ENCODE data around the gene XKR3.
"Not testable (repeated sequence)": the region's sequence is repeated elsewhere in the genome, so short reads cannot be mapped to it uniquely, and the experiment has no call there.

XKR3 gene

DNA sequence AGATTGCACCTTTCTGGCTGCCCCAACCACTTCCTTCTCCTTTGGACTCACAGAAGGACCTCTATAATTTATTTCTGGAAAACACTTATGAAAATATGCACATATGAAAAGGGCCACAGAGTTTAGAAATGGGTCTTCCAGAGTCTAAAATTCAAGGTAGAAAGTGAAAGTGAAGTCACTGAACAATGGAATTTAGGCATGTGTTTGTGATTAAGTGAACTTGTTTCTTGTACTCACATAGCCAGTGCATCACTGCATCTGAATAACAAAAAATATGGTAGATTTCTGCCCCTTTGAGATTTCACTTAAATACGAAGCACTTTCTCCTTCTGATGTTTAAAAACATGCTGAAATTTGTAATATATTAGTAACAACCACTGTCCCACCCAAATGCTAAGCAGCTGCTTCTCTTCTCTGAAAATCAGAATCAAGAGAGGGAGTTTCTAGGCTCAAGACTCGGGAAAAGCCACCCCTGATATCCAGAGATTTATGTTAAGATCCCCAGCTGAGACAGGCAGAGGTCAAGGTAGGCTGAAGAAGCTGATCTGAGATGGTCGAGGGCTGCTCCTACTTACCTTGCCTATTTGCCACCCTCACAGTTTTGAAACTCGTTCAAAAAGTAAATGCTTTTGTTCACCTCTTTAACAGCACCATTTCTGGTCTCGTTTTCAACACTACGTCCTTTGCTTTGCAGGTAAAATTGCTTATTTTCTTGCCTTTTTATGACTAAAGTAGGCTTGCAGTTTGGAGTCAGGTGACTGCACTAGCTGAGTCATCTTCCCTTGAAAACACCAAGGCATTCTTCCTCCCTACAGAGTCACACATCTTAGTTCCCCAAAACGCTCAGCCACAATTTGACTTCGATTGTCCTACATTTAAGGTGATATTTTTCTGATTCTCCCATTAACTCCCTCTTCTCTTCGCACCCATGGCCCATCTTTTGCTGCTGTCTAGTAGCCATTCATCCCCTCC is at the start of gene XKR3:
XKR3 (minus strand) TSS at position 696 of the 972 bp plus-strand sequence. CDS start 17,338 bp downstream, outside the sequence.
- ATAC-seq (peak; percentile 69), DNase-seq (no peak)
- Mint-ChIP-seq H3K27ac (peak within 1 kb of the TSS; percentile 55), H3K4me1 (peaks cover 20% of the 10 kb centered on the region), H3K27me3 (no peaks in the 10 kb centered on the region), H3K9me3 (no peaks in the 10 kb centered on the region), H3K4me3 (peak within 1 kb of the TSS; percentile 57), H3K36me3 (ENCODE audit: low read depth) (peaks cover 1% of the 10 kb centered on the region)

DNA sequence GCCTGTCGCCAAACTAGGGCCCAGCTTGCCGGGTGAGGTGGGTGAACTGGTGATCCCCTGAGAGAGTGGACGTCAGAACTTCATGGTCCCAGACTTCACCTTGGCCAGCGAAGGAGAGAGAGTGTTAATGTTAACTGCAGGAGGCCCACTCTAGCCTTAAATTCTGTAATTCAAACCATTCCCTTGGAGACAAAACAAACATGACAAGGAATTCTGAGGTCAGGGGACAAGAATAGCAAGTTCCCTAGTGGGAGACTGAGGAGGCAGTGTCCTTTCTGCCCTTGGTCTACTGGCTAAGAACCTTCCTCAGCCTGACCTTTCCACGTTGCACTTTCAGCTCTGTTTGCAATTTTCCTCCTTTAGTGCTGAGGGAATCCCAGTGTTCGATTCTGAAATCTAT is 44.4 kb upstream of the XKR3 start:
- H3K4me3 Mint-ChIP-seq; ATAC-seq; H3K36me3 Mint-ChIP-seq (ENCODE audit: low read depth); H3K27ac Mint-ChIP-seq; H3K27me3 Mint-ChIP-seq; H3K9me3 Mint-ChIP-seq; DNase-seq; H3K4me1 Mint-ChIP-seq: not testable (repeated sequence)

- no peak for ATAC-seq
- Mint-ChIP-seq H3K4me3 (no peak overlapping the region), H3K36me3 (ENCODE audit: low read depth) (no peaks in the 10 kb centered on the region), H3K4me1 (no peaks in the 10 kb centered on the region), H3K9me3 (no peaks in the 10 kb centered on the region), H3K27ac (no peak overlapping the region), H3K27me3 (peaks cover 4% of the 10 kb centered on the region)
- no peak for DNase-seq
These were observed 41.0 kb upstream of the XKR3 start for GRCh38 chr22:16866167-16866566.

DNA sequence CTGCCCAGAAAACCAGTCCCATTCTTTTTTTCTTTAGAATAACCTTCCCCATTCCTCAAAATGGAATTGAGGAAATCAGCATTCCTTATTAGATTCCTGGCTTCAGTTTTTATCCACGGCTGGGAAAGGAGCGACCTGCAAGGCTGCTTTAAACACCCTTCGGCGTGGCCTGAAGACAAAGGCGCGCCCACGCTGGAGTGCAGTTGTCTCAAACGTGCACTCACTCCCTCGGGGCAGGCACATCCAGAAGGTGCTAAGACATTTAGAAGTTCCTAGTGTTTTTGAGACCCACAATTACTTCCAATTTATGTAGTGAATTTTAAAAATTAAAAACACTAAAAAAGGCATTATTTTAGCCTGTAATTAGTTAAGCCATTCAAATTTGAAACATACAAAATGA is 31.6 kb upstream of the XKR3 start:
- not testable (repeated sequence) for ATAC-seq; DNase-seq; H3K9me3 Mint-ChIP-seq; H3K4me1 Mint-ChIP-seq; H3K27me3 Mint-ChIP-seq; H3K27ac Mint-ChIP-seq; H3K36me3 Mint-ChIP-seq (ENCODE audit: low read depth); H3K4me3 Mint-ChIP-seq

- Mint-ChIP-seq H3K4me3 (no peak overlapping the region), H3K36me3 (ENCODE audit: low read depth) (no peaks in the 10 kb centered on the region), H3K4me1 (no peaks in the 10 kb centered on the region), H3K27me3 (peaks cover 5% of the 10 kb centered on the region), H3K9me3 (no peaks in the 10 kb centered on the region), H3K27ac (no peak overlapping the region)
- DNase-seq (no peak), ATAC-seq (no peak)
These were observed 29.4 kb upstream of the XKR3 start for GRCh38 chr22:16854631-16855030.

- not testable (repeated sequence) for ATAC-seq; H3K27me3 Mint-ChIP-seq; H3K4me3 Mint-ChIP-seq; H3K36me3 Mint-ChIP-seq (ENCODE audit: low read depth); DNase-seq; H3K9me3 Mint-ChIP-seq; H3K27ac Mint-ChIP-seq; H3K4me1 Mint-ChIP-seq
These were observed 26.2 kb upstream of the XKR3 start for GRCh38 chr22:16851268-16851996.

DNA sequence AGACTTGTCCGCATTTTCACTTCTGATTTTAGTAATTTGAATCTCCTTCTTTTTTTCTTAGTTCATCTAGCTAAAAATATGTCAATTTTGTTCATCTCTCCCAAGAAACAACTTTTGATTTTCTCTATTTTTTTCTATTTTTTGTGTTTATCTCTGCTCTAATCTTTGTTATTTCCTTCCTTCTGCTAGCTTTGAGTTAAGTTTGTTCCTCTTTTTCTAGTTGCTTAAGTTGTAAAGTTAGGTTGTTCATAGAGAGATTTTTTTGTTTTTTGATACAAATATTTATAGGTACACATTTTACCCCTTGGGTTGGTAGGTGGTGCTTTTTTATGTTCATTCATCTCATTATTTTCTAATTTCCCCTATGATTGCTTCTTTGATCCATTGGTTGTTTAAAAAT is 22.1 kb upstream of the XKR3 start:
- H3K27ac Mint-ChIP-seq, result no peak overlapping the region
- no peaks in the 10 kb centered on the region for H3K27me3 Mint-ChIP-seq

GRCh38 chr22:16845881-16846280 is 20.7 kb upstream of the XKR3 start:
- Mint-ChIP-seq H3K36me3 (ENCODE audit: low read depth) (no peaks in the 10 kb centered on the region), H3K4me1 (no peaks in the 10 kb centered on the region), H3K4me3 (no peak overlapping the region), H3K9me3 (no peaks in the 10 kb centered on the region), H3K27me3 (no peaks in the 10 kb centered on the region), H3K27ac (no peak overlapping the region)
- no peak for ATAC-seq
- DNase-seq, result no peak

More for the DNA sequence above, 22.1 kb upstream of the XKR3 start:
- ATAC-seq (no peak), DNase-seq (no peak)
- Mint-ChIP-seq H3K9me3 (no peaks in the 10 kb centered on the region), H3K4me1 (no peaks in the 10 kb centered on the region), H3K36me3 (ENCODE audit: low read depth) (no peaks in the 10 kb centered on the region), H3K4me3 (no peak overlapping the region)

DNA sequence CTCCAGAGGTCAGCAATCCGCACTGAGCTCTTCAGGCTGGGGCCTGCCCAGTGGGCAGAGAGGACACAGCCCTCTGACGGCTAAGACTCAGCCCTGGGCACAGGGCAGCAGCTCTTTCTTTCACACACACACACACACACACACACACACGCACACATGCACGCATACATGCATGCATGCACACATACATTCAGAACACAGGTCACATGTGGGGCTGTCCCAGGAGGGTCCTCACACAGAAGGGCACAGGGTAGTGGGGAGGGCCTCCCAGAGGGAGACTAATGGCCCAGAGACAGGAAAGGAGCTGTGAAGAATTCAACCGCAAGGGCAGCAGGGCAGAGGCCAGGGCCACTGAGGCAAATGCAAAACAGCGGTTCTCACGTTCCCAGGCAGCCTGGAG is 20.3 kb upstream of the XKR3 start:
- H3K4me3 Mint-ChIP-seq, result no peak overlapping the region
- no peaks in the 10 kb centered on the region for H3K36me3 Mint-ChIP-seq (ENCODE audit: low read depth)
- ATAC-seq (no peak), DNase-seq (no peak)
- no peaks in the 10 kb centered on the region for H3K27me3 Mint-ChIP-seq
- H3K9me3 Mint-ChIP-seq, result no peaks in the 10 kb centered on the region
- no peaks in the 10 kb centered on the region for H3K4me1 Mint-ChIP-seq
- H3K27ac Mint-ChIP-seq, result no peak overlapping the region

DNA sequence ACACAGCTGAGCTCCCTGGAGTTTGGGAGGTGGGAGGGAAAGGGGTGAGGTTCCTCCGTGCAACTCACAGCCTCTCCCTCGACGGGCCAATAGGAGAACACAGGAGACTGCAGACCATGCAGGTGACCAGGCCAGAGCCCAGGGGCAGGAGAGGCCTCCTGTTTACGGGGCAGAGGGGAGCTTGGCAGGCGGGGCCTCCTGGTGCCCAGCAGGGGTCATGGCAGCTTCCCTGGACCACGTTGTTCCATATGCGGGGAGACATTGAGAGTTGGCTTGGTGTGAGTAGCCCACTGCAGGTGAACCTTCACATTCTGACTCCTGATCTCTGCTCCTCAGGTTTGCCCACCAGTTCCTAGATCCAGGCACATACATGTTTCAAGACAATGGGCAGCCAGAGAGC is 19.3 kb upstream of the XKR3 start:
- no peak for ATAC-seq
- DNase-seq, result no peak
- no peaks in the 10 kb centered on the region for H3K27me3 Mint-ChIP-seq
- no peaks in the 10 kb centered on the region for H3K9me3 Mint-ChIP-seq
- no peak overlapping the region for H3K27ac Mint-ChIP-seq
- H3K36me3 Mint-ChIP-seq (ENCODE audit: low read depth), result no peaks in the 10 kb centered on the region
- H3K4me1 Mint-ChIP-seq, result no peaks in the 10 kb centered on the region
- no peak overlapping the region for H3K4me3 Mint-ChIP-seq

- Mint-ChIP-seq H3K4me3 (no peak overlapping the region), H3K9me3 (no peaks in the 10 kb centered on the region), H3K36me3 (ENCODE audit: low read depth) (no peaks in the 10 kb centered on the region), H3K27me3 (no peaks in the 10 kb centered on the region), H3K4me1 (no peaks in the 10 kb centered on the region), H3K27ac (no peak overlapping the region)
- ATAC-seq (no peak), DNase-seq (no peak)
These were observed 12.9 kb upstream of the XKR3 start for GRCh38 chr22:16838073-16838472.

GRCh38 chr22:16834971-16835370 is 9.8 kb upstream of the XKR3 start:
- Mint-ChIP-seq H3K27me3 (no peaks in the 10 kb centered on the region), H3K27ac (no peak overlapping the region), H3K4me1 (no peaks in the 10 kb centered on the region), H3K36me3 (ENCODE audit: low read depth) (no peaks in the 10 kb centered on the region), H3K4me3 (no peak overlapping the region), H3K9me3 (no peaks in the 10 kb centered on the region)
- no peak for DNase-seq
- ATAC-seq, result no peak

DNA sequence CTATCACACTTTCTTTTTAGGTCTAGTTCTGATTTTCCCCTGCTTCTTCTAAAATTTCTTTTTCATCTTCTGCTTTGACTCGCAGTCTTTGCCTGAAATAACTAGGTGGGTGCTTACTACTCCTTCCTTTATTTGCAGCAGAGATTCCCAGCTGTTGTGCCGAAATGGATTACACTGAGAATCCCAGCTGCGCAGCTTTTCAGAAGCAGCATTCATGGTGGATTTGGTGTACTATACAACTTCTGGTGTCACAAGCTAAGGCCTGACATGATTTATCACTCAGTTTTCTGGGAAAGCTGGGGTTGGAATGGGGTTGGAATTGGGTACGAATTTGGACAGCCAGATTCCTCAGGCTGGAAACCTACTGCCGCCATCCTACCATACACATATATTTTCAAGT is 6.0 kb upstream of the XKR3 start:
- H3K4me3 Mint-ChIP-seq, result no peak overlapping the region
- no peaks in the 10 kb centered on the region for H3K36me3 Mint-ChIP-seq (ENCODE audit: low read depth)
- ATAC-seq (no peak), DNase-seq (no peak)
- peaks cover 3% of the 10 kb centered on the region for H3K4me1 Mint-ChIP-seq
- no peaks in the 10 kb centered on the region for H3K27me3 Mint-ChIP-seq
- no peaks in the 10 kb centered on the region for H3K9me3 Mint-ChIP-seq
- no peak overlapping the region for H3K27ac Mint-ChIP-seq

- no peak for DNase-seq
- H3K4me1 Mint-ChIP-seq, result peaks cover 12% of the 10 kb centered on the region
These were observed 4.8 kb upstream of the XKR3 start for GRCh38 chr22:16829985-16830384.

GRCh38 chr22:16828876-16829275 is 3.7 kb upstream of the XKR3 start:
- DNase-seq (no peak), ATAC-seq (no peak)
- Mint-ChIP-seq H3K36me3 (ENCODE audit: low read depth) (no peaks in the 10 kb centered on the region), H3K4me3 (no peak overlapping the region), H3K9me3 (no peaks in the 10 kb centered on the region), H3K27me3 (no peaks in the 10 kb centered on the region), H3K4me1 (peaks cover 20% of the 10 kb centered on the region), H3K27ac (no peak overlapping the region)

More at GRCh38 chr22:16829985-16830384, 4.8 kb upstream of the XKR3 start:
- Mint-ChIP-seq H3K4me3 (no peak overlapping the region), H3K9me3 (no peaks in the 10 kb centered on the region), H3K27ac (no peak overlapping the region), H3K27me3 (no peaks in the 10 kb centered on the region), H3K36me3 (ENCODE audit: low read depth) (no peaks in the 10 kb centered on the region)
- ATAC-seq, result no peak

Data from activated naive CD8-positive, alpha-beta T cell treated with anti-CD3 and anti-CD28 coated beads, Interleukin-2, amount 50 U/mL, for 24 hours (primary cell).